SK-N-SH (cell line): ENCODE results near the gene SNAI1. TPM values are rescaled to one million over a fixed set of nuclear protein-coding genes. Genes with fewer than 3 reads are reported as not detected.

Experiments
- CTCF ChIA-PET: fragments of 300-600, 350-600 bp; formaldehyde crosslinking; extraction: SDS; loops from one replicate; lab custom pipeline; 2021; lab: Yijun Ruan, JAX
- POLR2A ChIA-PET: fragments of 350-600 bp; sonication (Branson Sonifier 250); formaldehyde crosslinking; extraction: SDS; loops from one replicate; lab custom pipeline; 2020; ENCODE audit warnings: antibody characterized with exemption, inconsistent platforms; lab: Yijun Ruan, JAX
- DNase-seq: peaks from one replicate; pipeline ENCODE4 v3.0.0; 2012
- H2AFZ ChIP-seq: fragments of 200-600 bp; sonication (generic); 2 replicates; pipeline ENCODE4 v1.8.1; 2016; ENCODE audit warnings: antibody characterized with exemption, mild to moderate bottlenecking, low read depth
- H3F3A ChIP-seq: fragments of 200-600 bp; sonication (generic); replicated peaks from 2 replicates; pipeline ENCODE3; 2016; ENCODE audit warnings: antibody characterized with exemption, mild to moderate bottlenecking; ENCODE audit not compliant: insufficient read depth
- H3K27ac ChIP-seq, 2 experiments: fragments of 200-500 bp in 1 of 2; fragments of 200-600 bp in 1 of 2; sonication (Bioruptor generic) in 1 of 2; sonication (generic), shearing (Covaris generic) in 1 of 2; 2 replicates each; pipeline versions ENCODE4 v1.5.1 to v1.6.1; 2014 to 2016; ENCODE audit warnings: low read depth in 2 of 2, inconsistent platforms in 1 of 2, low read length in 1 of 2, mild to moderate bottlenecking in 1 of 2, mixed read lengths in 1 of 2
- H3K27me3 ChIP-seq: fragments of 200-600 bp; sonication (generic), shearing (Covaris generic); 2 replicates; pipeline ENCODE4 v1.6.1; 2016; ENCODE audit warnings: mixed run types; ENCODE audit not compliant: insufficient read depth
- H3K36me3 ChIP-seq, 2 experiments: fragments of 200-500 bp in 1 of 2; fragments of 200-600 bp in 1 of 2; sonication (Bioruptor generic) in 1 of 2; sonication (generic) in 1 of 2; replicated peaks in 1 of 2; 2 replicates each; pipeline versions ENCODE3 to v1.5.1; 2014 to 2016; ENCODE audit warnings: low read length in 1 of 2, mild to moderate bottlenecking in 1 of 2; ENCODE audit not compliant: insufficient read depth in 2 of 2, control insufficient read depth in 1 of 2
- H3K4me1 ChIP-seq, 2 experiments: fragments of 200-500 bp in 1 of 2; fragments of 200-600 bp in 1 of 2; sonication (Bioruptor generic) in 1 of 2; sonication (generic), shearing (Covaris generic) in 1 of 2; 2 replicates each; pipeline versions ENCODE4 v1.5.1 to v1.6.1; 2014 to 2016; ENCODE audit warnings: low read depth in 1 of 2, low read length in 1 of 2, mixed run types in 1 of 2; ENCODE audit not compliant: insufficient read depth in 2 of 2, control insufficient read depth in 1 of 2
- H3K4me2 ChIP-seq: fragments of 200-600 bp; sonication (generic), shearing (Covaris generic); 2 replicates; pipeline ENCODE4 v1.6.1; 2017; ENCODE audit warnings: mixed run types
- H3K4me3 ChIP-seq, 2 experiments: fragments of 200-500 bp in 1 of 2; fragments of 200-600 bp in 1 of 2; sonication (Bioruptor generic) in 1 of 2; sonication (generic), shearing (Covaris generic) in 1 of 2; 2 replicates each; pipeline versions ENCODE4 v1.5.1 to v1.8.1; 2014 to 2016; ENCODE audit warnings: low read depth in 2 of 2, inconsistent platforms in 1 of 2, low read length in 1 of 2, mild to moderate bottlenecking in 1 of 2, mixed read lengths in 1 of 2, moderate library complexity in 1 of 2
- H3K79me2 ChIP-seq: fragments of 200-600 bp; sonication (generic); 2 replicates; pipeline ENCODE4 v1.8.1; 2017; ENCODE audit warnings: mild to moderate bottlenecking; ENCODE audit not compliant: insufficient read depth
- H3K9ac ChIP-seq: fragments of 200-600 bp; sonication (generic); 2 replicates; pipeline ENCODE4 v1.6.1; 2017; ENCODE audit warnings: mixed run types
- H3K9me2 ChIP-seq: fragments of 200-600 bp; sonication (generic); 2 replicates; pipeline ENCODE4 v1.6.1; 2017; ENCODE audit warnings: mixed run types
- H3K9me3 ChIP-seq: fragments of 200-600 bp; sonication (generic); 2 replicates; pipeline ENCODE4 v1.6.1; 2017; ENCODE audit warnings: mixed run types, mild to moderate bottlenecking, moderate library complexity
- H4K20me1 ChIP-seq: fragments of 200-600 bp; sonication (generic); 2 replicates; pipeline ENCODE4 v1.6.1; 2017; ENCODE audit warnings: mild to moderate bottlenecking, mixed run types; ENCODE audit not compliant: insufficient read depth
- CHD2 ChIP-seq: fragments of 150-350 bp; IDR thresholded peaks from 2 replicates; pipeline ENCODE4 v1.6.1; 2018; ENCODE audit warnings: low read length; ENCODE audit not compliant: partially characterized antibody
- CTCF ChIP-seq: fragments of 200-600 bp; sonication (generic); IDR thresholded peaks from 2 replicates; pipeline ENCODE4 v1.6.1; 2017; ENCODE audit warnings: antibody characterized with exemption, mild to moderate bottlenecking, moderate library complexity
- FOXM1 ChIP-seq: IDR thresholded peaks from 2 replicates; pipeline ENCODE4 v1.4.0; 2012; ENCODE audit warnings: low read depth, mild to moderate bottlenecking
- IRF3 ChIP-seq: fragments of 150-350 bp; IDR thresholded peaks from 2 replicates; pipeline ENCODE4 v1.6.1; 2016; ENCODE audit warnings: mild to moderate bottlenecking, low read depth, low read length
- MAX ChIP-seq: IDR thresholded peaks from 2 replicates; pipeline ENCODE4 v1.4.0; 2012; ENCODE audit warnings: low read depth
- MXI1 ChIP-seq: IDR thresholded peaks from 2 replicates; pipeline ENCODE4 v1.6.1; 2012; ENCODE audit warnings: mild to moderate bottlenecking, low read depth, low read length, improper control_type of control experiment
- RCOR1 ChIP-seq: fragments of 150-350 bp; IDR thresholded peaks from 2 replicates; pipeline ENCODE4 v1.6.1; 2017; ENCODE audit warnings: antibody characterized with exemption, low read length
- RFX5 ChIP-seq: IDR thresholded peaks from 2 replicates; pipeline ENCODE4 v1.6.1; 2012; ENCODE audit warnings: mild to moderate bottlenecking, improper control_type of control experiment, low read length
- SMC3 ChIP-seq: IDR thresholded peaks from 2 replicates; pipeline ENCODE4 v1.6.1; 2012; ENCODE audit warnings: low read depth, low read length, improper control_type of control experiment
- TAF1 ChIP-seq: IDR thresholded peaks from 2 replicates; pipeline ENCODE4 v1.6.1; 2012; ENCODE audit warnings: low read depth, mild to moderate bottlenecking, low read length, moderate library complexity, borderline replicate concordance
- TEAD4 ChIP-seq: IDR thresholded peaks from 2 replicates; pipeline ENCODE4 v1.4.0; 2012; ENCODE audit warnings: mild to moderate bottlenecking, borderline replicate concordance; ENCODE audit not compliant: insufficient read depth
- YY1 ChIP-seq: IDR thresholded peaks from 2 replicates; pipeline ENCODE4 v1.4.0; 2012; ENCODE audit warnings: low read depth, mild to moderate bottlenecking
- ZBTB33 ChIP-seq: IDR thresholded peaks from 2 replicates; pipeline ENCODE4 v1.4.0; 2012; ENCODE audit warnings: low read depth, borderline replicate concordance
- WGBS: methylation state at CpG from one replicate; pipeline ENCODE4 v1.1.6; 2017; ENCODE audit warnings: low lambda C conversion rate; 5-methylcytosine and 5-hydroxymethylcytosine counted together
- polyA plus RNA-seq, 3 experiments: library from polyadenylated mRNA; depleted of rRNA; stranded (reverse); fragments of >200 nt; gene quantifications; 2 replicates each; pipeline ENCODE4 v1.2.3, GENCODE V29; 2012

The SNAI1 gene
- polyA plus RNA-seq, 1 of the 3 experiments (the other 2 are of a cell fraction), result 6.2 TPM

- TF ChIP-seq IRF3 (no peak), ZBTB33 (no peak), MAX (peak; percentile 50; the same call in 1 of the 2 replicates), FOXM1 (no peak), CTCF (no peak), SMC3 (no peak)
Measured at GRCh38 chr20:49938173-49939163, 44.3 kb upstream of the SNAI1 start (continued).

- WGBS, result 96% methylated on average over 15 of the region's 15 CpGs
- Histone ChIP-seq H4K20me1 (peaks cover 18% of the 10 kb centered on the region), H3K79me2 (peaks cover 94% of the 10 kb centered on the region), H3K36me3 (peaks cover 22 to 47% of the 10 kb centered on the region in 2 experiments), H3F3A (peaks cover 9% of the 10 kb centered on the region), H2AFZ (no peak overlapping the region), H3K4me2 (no peak overlapping the region), H3K9me3 (no peaks in the 10 kb centered on the region), H3K4me1 (peaks cover 18 to 21% of the 10 kb centered on the region in 2 experiments; a peak in 3 of 4 replicates), H3K4me3 (no peak overlapping the region), H3K9ac (no peak overlapping the region), H3K27ac (no peak overlapping the region), H3K9me2 (no peaks in the 10 kb centered on the region), H3K27me3 (no peaks in the 10 kb centered on the region)
- POLR2A ChIA-PET, result no interaction called here
- TF ChIP-seq ZBTB33, result no peak
- TF ChIP-seq TAF1, result no peak
- no peak for TF ChIP-seq FOXM1
- no peak for TF ChIP-seq TEAD4
- no peak for TF ChIP-seq CHD2
- TF ChIP-seq RFX5, result no peak
- TF ChIP-seq YY1, result no peak
- TF ChIP-seq RCOR1, result no peak
- no peak for TF ChIP-seq MAX
- no peak for TF ChIP-seq MXI1
- DNase-seq, result no peak
- CTCF ChIA-PET, result interaction anchor here (1.9 to 2.7 kb wide), 2 partner anchors 37 to 130 kb away, joined by 8 to 12 read pairs; no protein-coding TSS in a partner anchor
Measured at GRCh38 chr20:49941456-49941855, 41.3 kb upstream of the SNAI1 start.
